Neural cell (in vitro differentiated cells): ENCODE results near the gene UBE2I. TPM values are rescaled to one million over a fixed set of nuclear protein-coding genes. Genes with fewer than 3 reads are reported as not detected.

Experiments
- H2AFZ ChIP-seq: fragments of 200-600, 300-800 bp; sonication (generic), shearing (Covaris generic); 2 replicates; pipeline ENCODE4 v1.6.0; 2014; ENCODE audit warnings: low read depth, mild to moderate bottlenecking, antibody characterized with exemption, low read length, moderate library complexity
- H3F3A ChIP-seq: fragments of 200-600 bp; shearing (Covaris generic); 2 replicates; pipeline ENCODE4 v1.6.1; 2016; ENCODE audit warnings: mild to moderate bottlenecking, moderate library complexity, mixed read lengths, antibody characterized with exemption, low read length; ENCODE audit not compliant: insufficient read depth, poor library complexity, severe bottlenecking
- H3K27ac ChIP-seq: fragments of 200-600, 300-800 bp; sonication (generic), shearing (Covaris generic); 2 replicates; pipeline ENCODE4 v1.5.1; 2014; ENCODE audit warnings: mild to moderate bottlenecking, low read length, moderate library complexity
- H3K27me3 ChIP-seq: fragments of 300-800, 200-600 bp; sonication (generic), shearing (Covaris generic); 2 replicates; pipeline ENCODE4 v1.6.0; 2014; ENCODE audit warnings: mild to moderate bottlenecking, low read depth, low read length, moderate library complexity; ENCODE audit not compliant: insufficient read depth
- H3K36me3 ChIP-seq: fragments of 300-800, 200-600 bp; sonication (generic), shearing (Covaris generic); 2 replicates; pipeline ENCODE4 v1.5.1; 2014; ENCODE audit warnings: mild to moderate bottlenecking, antibody characterized with exemption, low read length, moderate library complexity; ENCODE audit not compliant: insufficient read depth
- H3K4me2 ChIP-seq: fragments of 300-800, 200-600 bp; sonication (generic), shearing (Covaris generic); 2 replicates; pipeline ENCODE4 v1.6.0; 2014; ENCODE audit warnings: mild to moderate bottlenecking, low read length
- H3K4me3 ChIP-seq: fragments of 300-800, 200-600 bp; sonication (generic), shearing (Covaris generic); 2 replicates; pipeline ENCODE4 v1.5.1; 2014; ENCODE audit warnings: mild to moderate bottlenecking, low read length, moderate library complexity
- H3K79me2 ChIP-seq: fragments of 200-600 bp; shearing (Covaris generic); replicated peaks from 2 replicates; pipeline ENCODE4 v1.6.0; 2014; ENCODE audit warnings: mild to moderate bottlenecking, low read length, moderate library complexity; ENCODE audit not compliant: insufficient read depth
- H3K9ac ChIP-seq: fragments of 300-800, 200-600 bp; sonication (generic), shearing (Covaris generic); 2 replicates; pipeline ENCODE4 v1.6.1; 2016; ENCODE audit warnings: mild to moderate bottlenecking, low read length, mixed read lengths
- H3K9me2 ChIP-seq: fragments of 200-600 bp; shearing (Covaris generic); 2 replicates; pipeline ENCODE4 v1.6.1; 2016; ENCODE audit warnings: mild to moderate bottlenecking, low read length, mixed read lengths; ENCODE audit not compliant: insufficient read depth
- H3K9me3 ChIP-seq: fragments of 200-600, 300-800 bp; sonication (generic), shearing (Covaris generic); 2 replicates; pipeline ENCODE4 v1.6.1; 2016; ENCODE audit warnings: mild to moderate bottlenecking, mixed run types, low read length, moderate library complexity, mixed read lengths
- H4K20me1 ChIP-seq: fragments of 200-600 bp; shearing (Covaris generic); 2 replicates; pipeline ENCODE4 v1.6.1; 2016; ENCODE audit warnings: mild to moderate bottlenecking, mixed run types; ENCODE audit not compliant: insufficient read depth
- EP300 ChIP-seq: fragments of 450-650 bp; conservative IDR thresholded peaks from 2 replicates; pipeline ENCODE4 v1.6.1; 2014; ENCODE audit warnings: antibody characterized with exemption, mild to moderate bottlenecking, moderate library complexity; ENCODE audit not compliant: poor library complexity, severe bottlenecking
- EZH2 ChIP-seq: fragments of 200-600, 300-800 bp; shearing (Covaris generic), sonication (generic); IDR thresholded peaks from 2 replicates; pipeline ENCODE4 v1.6.1; 2014; ENCODE audit warnings: antibody characterized with exemption, low read length, borderline replicate concordance, mild to moderate bottlenecking; ENCODE audit not compliant: insufficient read depth, poor library complexity, severe bottlenecking
- MXI1 ChIP-seq: fragments of 450-650 bp; conservative IDR thresholded peaks from 2 replicates; pipeline ENCODE4 v1.6.1; 2014; ENCODE audit warnings: antibody characterized with exemption, mild to moderate bottlenecking; ENCODE audit not compliant: poor library complexity, severe bottlenecking
- POLR2AphosphoS5 ChIP-seq: IDR thresholded peaks from 2 replicates; pipeline ENCODE4 v1.6.1; 2012
- RAD21 ChIP-seq: fragments of 450-650 bp; conservative IDR thresholded peaks from 2 replicates; pipeline ENCODE4 v1.6.1; 2014; ENCODE audit warnings: antibody characterized with exemption, mild to moderate bottlenecking, moderate library complexity
- SMC3 ChIP-seq: fragments of 450-650 bp; conservative IDR thresholded peaks from 2 replicates; pipeline ENCODE4 v1.6.1; 2014; ENCODE audit warnings: antibody characterized with exemption, mild to moderate bottlenecking, moderate library complexity; ENCODE audit not compliant: poor library complexity
- TAF1 ChIP-seq: IDR thresholded peaks from 2 replicates; pipeline ENCODE4 v1.6.1; 2012; ENCODE audit warnings: low read depth
- polyA plus RNA-seq: library from polyadenylated mRNA; depleted of rRNA; stranded (reverse); fragments of >200 nt; gene quantifications from 2 replicates; pipeline ENCODE4 v1.2.3, GENCODE V29; 2014
- TF ChIP-seq, protein P1 (sequence below): IDR thresholded peaks from 2 replicates; pipeline ENCODE4 v1.6.1; 2012; ENCODE audit warnings: borderline replicate concordance
- TF ChIP-seq, protein P2 (sequence below): fragments of 450-650 bp; IDR thresholded peaks from 2 replicates; pipeline ENCODE4 v1.5.1; 2014; ENCODE audit warnings: antibody characterized with exemption, mild to moderate bottlenecking, moderate library complexity; ENCODE audit not compliant: poor library complexity, severe bottlenecking

The UBE2I gene
- polyA plus RNA-seq, 1 donor from 2014 or later = 111 TPM

DNA sequence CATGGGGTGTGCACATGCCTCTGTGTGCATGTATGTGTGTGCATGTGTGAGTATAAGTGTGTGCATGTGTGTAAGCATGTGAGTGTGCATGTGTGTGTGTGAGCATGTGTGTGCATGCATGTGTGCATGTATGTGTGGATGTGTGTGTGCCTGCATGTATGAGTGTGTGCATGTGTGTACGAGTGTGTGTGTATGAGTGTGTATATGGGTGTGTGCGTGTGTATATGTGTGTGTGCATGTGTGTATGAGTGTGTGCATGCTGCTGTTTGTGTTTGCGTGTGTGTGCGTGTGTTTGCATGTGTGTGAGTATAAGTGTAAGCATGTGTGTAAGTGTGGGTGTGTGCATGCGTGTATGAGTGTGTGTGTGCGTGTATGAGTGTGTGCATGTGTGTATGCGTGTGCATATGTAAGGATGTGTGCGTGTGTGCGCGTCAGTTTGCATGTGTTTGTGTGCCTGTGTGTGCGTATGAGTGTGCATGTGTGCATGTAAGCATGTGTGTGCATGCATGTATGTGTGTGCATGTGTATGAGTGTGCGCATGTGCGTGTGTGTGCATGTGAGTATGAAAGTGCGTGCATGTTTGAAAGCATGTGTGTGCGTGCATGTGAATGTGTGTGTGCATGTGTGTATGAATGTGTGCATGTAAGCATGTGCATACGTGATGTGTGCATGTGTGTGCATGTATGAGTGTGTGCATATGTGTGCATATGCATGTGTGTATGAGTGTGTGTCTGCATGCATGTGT is 44.9 kb upstream of the UBE2I start:
- Histone ChIP-seq H3K9me3 (no peaks in the 10 kb centered on the region), H3K4me3 (no peak overlapping the region), H3K27ac (no peak overlapping the region), H3K9ac (no peak overlapping the region), H3K9me2 (no peaks in the 10 kb centered on the region), H3K36me3 (no peaks in the 10 kb centered on the region), H2AFZ (no peak overlapping the region), H3F3A (no peaks in the 10 kb centered on the region), H3K27me3 (peaks cover 6% of the 10 kb centered on the region), H3K4me2 (no peak overlapping the region), H4K20me1 (no peaks in the 10 kb centered on the region), H3K79me2 (no peaks in the 10 kb centered on the region)
- TF ChIP-seq POLR2AphosphoS5 = no peak
- no peak for TF ChIP-seq SMC3
- no peak for TF ChIP-seq MXI1
- no peak for TF ChIP-seq EZH2
- TF ChIP-seq, protein P1, sequence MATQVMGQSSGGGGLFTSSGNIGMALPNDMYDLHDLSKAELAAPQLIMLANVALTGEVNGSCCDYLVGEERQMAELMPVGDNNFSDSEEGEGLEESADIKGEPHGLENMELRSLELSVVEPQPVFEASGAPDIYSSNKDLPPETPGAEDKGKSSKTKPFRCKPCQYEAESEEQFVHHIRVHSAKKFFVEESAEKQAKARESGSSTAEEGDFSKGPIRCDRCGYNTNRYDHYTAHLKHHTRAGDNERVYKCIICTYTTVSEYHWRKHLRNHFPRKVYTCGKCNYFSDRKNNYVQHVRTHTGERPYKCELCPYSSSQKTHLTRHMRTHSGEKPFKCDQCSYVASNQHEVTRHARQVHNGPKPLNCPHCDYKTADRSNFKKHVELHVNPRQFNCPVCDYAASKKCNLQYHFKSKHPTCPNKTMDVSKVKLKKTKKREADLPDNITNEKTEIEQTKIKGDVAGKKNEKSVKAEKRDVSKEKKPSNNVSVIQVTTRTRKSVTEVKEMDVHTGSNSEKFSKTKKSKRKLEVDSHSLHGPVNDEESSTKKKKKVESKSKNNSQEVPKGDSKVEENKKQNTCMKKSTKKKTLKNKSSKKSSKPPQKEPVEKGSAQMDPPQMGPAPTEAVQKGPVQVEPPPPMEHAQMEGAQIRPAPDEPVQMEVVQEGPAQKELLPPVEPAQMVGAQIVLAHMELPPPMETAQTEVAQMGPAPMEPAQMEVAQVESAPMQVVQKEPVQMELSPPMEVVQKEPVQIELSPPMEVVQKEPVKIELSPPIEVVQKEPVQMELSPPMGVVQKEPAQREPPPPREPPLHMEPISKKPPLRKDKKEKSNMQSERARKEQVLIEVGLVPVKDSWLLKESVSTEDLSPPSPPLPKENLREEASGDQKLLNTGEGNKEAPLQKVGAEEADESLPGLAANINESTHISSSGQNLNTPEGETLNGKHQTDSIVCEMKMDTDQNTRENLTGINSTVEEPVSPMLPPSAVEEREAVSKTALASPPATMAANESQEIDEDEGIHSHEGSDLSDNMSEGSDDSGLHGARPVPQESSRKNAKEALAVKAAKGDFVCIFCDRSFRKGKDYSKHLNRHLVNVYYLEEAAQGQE = no peak
- TF ChIP-seq EP300 = no peak
- TF ChIP-seq, protein P2, sequence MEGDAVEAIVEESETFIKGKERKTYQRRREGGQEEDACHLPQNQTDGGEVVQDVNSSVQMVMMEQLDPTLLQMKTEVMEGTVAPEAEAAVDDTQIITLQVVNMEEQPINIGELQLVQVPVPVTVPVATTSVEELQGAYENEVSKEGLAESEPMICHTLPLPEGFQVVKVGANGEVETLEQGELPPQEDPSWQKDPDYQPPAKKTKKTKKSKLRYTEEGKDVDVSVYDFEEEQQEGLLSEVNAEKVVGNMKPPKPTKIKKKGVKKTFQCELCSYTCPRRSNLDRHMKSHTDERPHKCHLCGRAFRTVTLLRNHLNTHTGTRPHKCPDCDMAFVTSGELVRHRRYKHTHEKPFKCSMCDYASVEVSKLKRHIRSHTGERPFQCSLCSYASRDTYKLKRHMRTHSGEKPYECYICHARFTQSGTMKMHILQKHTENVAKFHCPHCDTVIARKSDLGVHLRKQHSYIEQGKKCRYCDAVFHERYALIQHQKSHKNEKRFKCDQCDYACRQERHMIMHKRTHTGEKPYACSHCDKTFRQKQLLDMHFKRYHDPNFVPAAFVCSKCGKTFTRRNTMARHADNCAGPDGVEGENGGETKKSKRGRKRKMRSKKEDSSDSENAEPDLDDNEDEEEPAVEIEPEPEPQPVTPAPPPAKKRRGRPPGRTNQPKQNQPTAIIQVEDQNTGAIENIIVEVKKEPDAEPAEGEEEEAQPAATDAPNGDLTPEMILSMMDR = no peak
- TF ChIP-seq TAF1 = no peak
- no peak for TF ChIP-seq RAD21

DNA sequence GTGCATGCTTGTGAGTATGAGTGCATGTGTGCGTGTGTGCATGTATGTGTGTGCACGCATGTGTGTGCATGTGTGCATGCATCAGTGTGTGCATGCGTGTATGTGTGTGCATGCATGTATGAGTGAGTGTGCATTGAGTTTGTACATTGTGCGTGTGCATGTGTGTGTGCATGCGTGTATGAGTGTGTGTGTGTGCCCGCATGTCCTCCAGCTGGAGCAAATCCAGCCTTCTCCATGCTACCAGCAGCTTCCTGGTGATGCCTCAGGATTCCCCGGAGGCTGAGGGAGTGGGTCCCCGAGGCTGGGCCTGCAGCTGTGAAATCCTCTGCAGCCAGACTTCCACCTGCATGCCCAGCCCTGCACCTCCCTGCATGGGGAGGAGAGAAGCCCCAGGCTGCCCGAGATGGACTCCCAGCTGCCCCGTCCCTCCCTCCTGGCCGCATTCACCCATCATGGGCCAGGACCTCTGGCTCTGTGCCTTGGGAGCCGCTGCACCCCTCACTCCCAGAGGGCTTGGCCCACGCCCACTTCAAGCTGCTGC is 44.3 kb upstream of the UBE2I start:
- Histone ChIP-seq H3K27me3 (peaks cover under 1% of the 10 kb centered on the region), H3F3A (no peaks in the 10 kb centered on the region), H3K4me2 (no peak overlapping the region), H3K9me2 (no peaks in the 10 kb centered on the region), H3K27ac (no peak overlapping the region), H3K9ac (no peak overlapping the region), H3K4me3 (no peak overlapping the region), H3K36me3 (no peaks in the 10 kb centered on the region), H3K79me2 (no peaks in the 10 kb centered on the region), H3K9me3 (no peaks in the 10 kb centered on the region), H2AFZ (no peak overlapping the region), H4K20me1 (no peaks in the 10 kb centered on the region)
- TF ChIP-seq MXI1 = no peak
- no peak for TF ChIP-seq EZH2
- TF ChIP-seq POLR2AphosphoS5 = no peak
- no peak for TF ChIP-seq EP300
- TF ChIP-seq, protein P1 = no peak
- no peak for TF ChIP-seq RAD21
- TF ChIP-seq, protein P2 = no peak
- no peak for TF ChIP-seq TAF1
- TF ChIP-seq SMC3 = no peak
